BJ (cell line): ENCODE results near the gene HPCAL1. TPM values are rescaled to one million over a fixed set of nuclear protein-coding genes. Genes with fewer than 3 reads are reported as not detected.

ENCODE experiments used
- CTCF ChIA-PET: fragments of 350-600 bp; formaldehyde crosslinking; extraction: SDS; loops from one replicate; lab custom pipeline; 2021; ENCODE audit warnings: antibody characterized with exemption, inconsistent platforms; lab: Yijun Ruan, JAX
- POLR2A ChIA-PET: fragments of 300-600 bp; sonication (Branson Sonifier 250); formaldehyde crosslinking; extraction: SDS; loops from one replicate; lab custom pipeline; 2021; ENCODE audit warnings: antibody characterized with exemption; lab: Charles Lee
- DNase-seq: peaks from one replicate; pipeline ENCODE4 v3.0.0-alpha.2; 2011; ENCODE audit warnings: low read depth
- H3K27me3 ChIP-seq: 2 replicates; pipeline ENCODE4 v1.6.0; 2011; ENCODE audit warnings: low read length; ENCODE audit not compliant: control insufficient read depth, insufficient read depth
- H3K36me3 ChIP-seq: 2 replicates; pipeline ENCODE4 v1.5.1; 2011; ENCODE audit warnings: low read length; ENCODE audit not compliant: control insufficient read depth, insufficient read depth
- H3K4me3 ChIP-seq: 2 replicates; pipeline ENCODE4 v1.5.1; 2011; ENCODE audit warnings: low read depth, mild to moderate bottlenecking, control low read depth, low read length
- polyA plus RNA-seq: library from polyadenylated mRNA; depleted of rRNA; stranded (reverse); fragments of >200 nt; gene quantifications from 2 replicates; pipeline ENCODE4 v1.2.3, GENCODE V29; 2011
- TF ChIP-seq, protein P1 (sequence below): IDR thresholded peaks from 2 replicates; pipeline ENCODE4 v1.5.1; 2011; ENCODE audit warnings: low read depth, mild to moderate bottlenecking, control low read depth, inconsistent platforms, low read length, moderate library complexity; ENCODE audit not compliant: insufficient read depth

HPCAL1 gene
- polyA plus RNA-seq, 1 experiment = 17.6 TPM

DNA sequence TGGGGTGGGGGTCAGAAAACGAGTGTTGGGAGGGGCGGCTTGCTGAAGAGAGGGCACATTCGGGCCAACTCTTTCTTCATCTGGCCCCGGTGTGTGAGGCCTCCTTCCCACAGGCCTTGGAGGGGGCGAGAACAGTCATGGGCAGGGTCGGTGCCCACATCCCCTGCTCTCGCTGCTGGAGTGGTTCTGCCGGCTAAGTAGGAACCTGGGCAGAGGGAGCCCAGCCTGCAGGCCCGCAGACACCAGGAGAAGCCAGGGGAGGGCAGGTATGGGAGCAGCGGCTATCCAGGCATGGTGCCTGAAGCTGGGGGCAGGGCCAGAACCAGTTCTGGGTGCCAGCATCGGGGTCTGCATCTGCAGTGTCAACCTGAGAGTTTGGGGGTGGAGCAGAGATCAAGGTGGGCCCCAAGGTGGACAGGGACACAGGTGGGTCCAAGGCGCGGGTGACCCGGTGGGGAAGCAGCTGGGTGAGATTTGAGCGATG, 46.6 kb upstream of the HPCAL1 start:
- Histone ChIP-seq H3K36me3 (no peaks in the 10 kb centered on the region), H3K27me3 (no peaks in the 10 kb centered on the region; the same call in 1 of the 2 replicates), H3K4me3 (no peak overlapping the region)
- POLR2A ChIA-PET = no interaction called here
- TF ChIP-seq, protein P1, sequence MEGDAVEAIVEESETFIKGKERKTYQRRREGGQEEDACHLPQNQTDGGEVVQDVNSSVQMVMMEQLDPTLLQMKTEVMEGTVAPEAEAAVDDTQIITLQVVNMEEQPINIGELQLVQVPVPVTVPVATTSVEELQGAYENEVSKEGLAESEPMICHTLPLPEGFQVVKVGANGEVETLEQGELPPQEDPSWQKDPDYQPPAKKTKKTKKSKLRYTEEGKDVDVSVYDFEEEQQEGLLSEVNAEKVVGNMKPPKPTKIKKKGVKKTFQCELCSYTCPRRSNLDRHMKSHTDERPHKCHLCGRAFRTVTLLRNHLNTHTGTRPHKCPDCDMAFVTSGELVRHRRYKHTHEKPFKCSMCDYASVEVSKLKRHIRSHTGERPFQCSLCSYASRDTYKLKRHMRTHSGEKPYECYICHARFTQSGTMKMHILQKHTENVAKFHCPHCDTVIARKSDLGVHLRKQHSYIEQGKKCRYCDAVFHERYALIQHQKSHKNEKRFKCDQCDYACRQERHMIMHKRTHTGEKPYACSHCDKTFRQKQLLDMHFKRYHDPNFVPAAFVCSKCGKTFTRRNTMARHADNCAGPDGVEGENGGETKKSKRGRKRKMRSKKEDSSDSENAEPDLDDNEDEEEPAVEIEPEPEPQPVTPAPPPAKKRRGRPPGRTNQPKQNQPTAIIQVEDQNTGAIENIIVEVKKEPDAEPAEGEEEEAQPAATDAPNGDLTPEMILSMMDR = no peak
- CTCF ChIA-PET = interaction anchor here (0.9 kb wide), 1 partner anchor 29 kb away, joined by 3 read pairs; no protein-coding TSS in a partner anchor
- no peak for DNase-seq

DNA sequence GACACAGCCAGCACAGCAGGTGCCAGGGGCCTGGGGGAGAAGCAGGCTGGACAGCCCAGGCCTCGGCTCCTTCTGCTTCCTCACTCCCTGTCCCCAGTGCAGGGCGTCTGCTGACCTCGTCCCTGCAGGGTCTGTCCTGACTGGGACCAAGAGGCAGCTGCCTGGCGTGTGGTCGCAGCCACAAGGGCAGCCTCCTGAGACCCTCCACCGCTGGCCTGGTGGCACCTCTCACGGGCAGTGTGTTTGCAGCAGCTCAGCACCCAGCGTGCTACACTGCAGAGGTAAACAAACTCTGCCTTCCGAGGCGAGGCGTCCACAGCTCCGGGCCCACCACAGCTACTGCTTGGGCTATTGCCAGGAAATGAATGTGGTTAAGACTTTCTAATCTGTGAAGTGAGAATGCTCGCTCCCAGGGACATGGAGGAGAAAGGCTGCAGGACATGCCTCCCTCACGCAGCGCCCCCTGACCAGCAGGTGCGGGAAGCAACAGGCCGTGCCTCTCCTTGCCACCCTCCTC, 46.1 kb upstream of the HPCAL1 start:
- no peak for DNase-seq
- POLR2A ChIA-PET = no interaction called here
- CTCF ChIA-PET = no interaction called here
- no peaks in the 10 kb centered on the region for H3K36me3 ChIP-seq
- no peaks in the 10 kb centered on the region; the same call in 1 of the 2 replicates for H3K27me3 ChIP-seq
- TF ChIP-seq, protein P1 = no peak
- no peak overlapping the region for H3K4me3 ChIP-seq

DNA sequence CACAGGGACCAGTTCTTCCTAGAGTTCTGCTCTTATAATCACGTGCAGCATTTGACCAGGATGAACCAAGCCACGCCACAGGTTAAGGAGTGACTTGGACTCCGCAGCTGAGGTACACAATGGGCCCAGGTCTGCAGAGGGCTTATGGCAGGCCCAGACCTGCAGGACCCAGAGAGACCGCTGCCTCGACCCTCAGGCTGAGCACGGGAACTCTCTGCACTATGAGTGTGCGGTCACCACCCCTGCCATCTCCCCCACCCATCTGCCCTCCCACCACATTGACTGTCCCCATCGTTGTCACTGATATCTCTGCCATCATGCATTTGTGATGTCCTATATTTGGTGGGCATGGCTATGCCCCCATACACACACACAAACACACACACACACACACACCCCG, 45.7 kb upstream of the HPCAL1 start:
- Histone ChIP-seq H3K36me3 (no peaks in the 10 kb centered on the region), H3K27me3 (no peaks in the 10 kb centered on the region; the same call in 1 of the 2 replicates), H3K4me3 (no peak overlapping the region)
- ChIA-PET CTCF (no interaction called here), POLR2A (no interaction called here)
- DNase-seq = no peak
- TF ChIP-seq, protein P1 = no peak

DNA sequence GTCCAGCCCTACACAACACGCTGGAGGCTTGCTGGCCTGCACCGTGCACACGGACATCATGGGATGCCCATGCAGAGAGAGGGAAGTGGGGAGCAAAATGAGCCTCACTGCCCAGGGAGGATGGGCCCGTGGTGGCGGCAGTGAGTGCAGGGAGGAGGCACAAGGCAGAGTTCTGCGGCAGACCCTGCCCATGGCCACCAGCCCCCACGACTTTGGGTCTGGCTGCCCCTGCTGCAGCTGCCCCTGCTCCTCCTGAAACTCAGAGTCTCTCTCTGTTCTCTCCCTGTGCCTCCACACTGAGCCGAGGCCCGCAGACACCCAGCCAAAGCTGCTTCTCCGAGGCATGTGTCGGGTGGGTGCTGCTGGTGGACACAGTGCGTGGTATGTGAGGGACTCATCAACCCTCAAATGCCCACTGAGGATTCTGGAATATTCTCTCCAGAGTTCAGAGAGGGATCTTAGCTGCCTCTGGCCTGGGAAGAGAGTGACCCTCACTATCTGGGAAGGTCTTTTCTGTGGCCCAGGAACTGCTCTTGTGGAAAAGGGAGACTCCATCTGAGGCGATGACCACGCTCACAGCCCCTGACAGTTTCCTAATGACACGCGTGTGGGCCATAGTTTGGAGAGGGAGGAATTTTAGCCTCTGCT, 45.1 kb upstream of the HPCAL1 start:
- no peak overlapping the region for H3K4me3 ChIP-seq
- no peaks in the 10 kb centered on the region; the same call in 1 of the 2 replicates for H3K27me3 ChIP-seq
- H3K36me3 ChIP-seq = no peaks in the 10 kb centered on the region
- ChIA-PET POLR2A (no interaction called here), CTCF (no interaction called here)
- no peak for DNase-seq
- TF ChIP-seq, protein P1 = no peak

DNA sequence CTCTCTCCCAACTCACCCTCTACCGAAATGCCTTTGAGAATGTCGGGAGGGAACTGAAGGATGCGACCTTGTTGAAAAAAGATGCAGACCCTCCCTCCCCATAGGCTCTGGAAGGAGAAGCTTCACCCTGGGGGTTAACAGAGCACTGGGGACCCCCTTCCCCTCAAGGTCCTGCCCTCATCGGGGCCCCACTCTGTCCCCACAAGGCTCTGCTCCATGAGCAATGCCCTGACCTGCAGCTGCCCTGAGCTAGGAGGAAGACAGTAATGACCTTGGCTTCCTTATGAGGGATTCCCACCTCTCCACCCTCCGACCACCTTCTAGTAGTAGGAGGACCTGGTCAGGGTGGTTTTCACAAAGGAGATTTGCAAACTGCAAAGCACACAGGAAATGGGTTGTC, 44.4 kb upstream of the HPCAL1 start:
- Histone ChIP-seq H3K36me3 (no peaks in the 10 kb centered on the region), H3K4me3 (no peak overlapping the region), H3K27me3 (peaks cover 2% of the 10 kb centered on the region; the same call in 1 of the 2 replicates)
- TF ChIP-seq, protein P1 = no peak
- DNase-seq = no peak
- ChIA-PET CTCF (no interaction called here), POLR2A (no interaction called here)
